Ishikawa (cell line): Measurements from ENCODE around the gene UBE3D.

ENCODE experiments used
- CEBPB ChIP-seq: IDR thresholded peaks from 2 replicates; pipeline ENCODE4 v1.6.1; 2012
- EGR1 ChIP-seq: IDR thresholded peaks from 2 replicates; pipeline ENCODE4 v1.6.1; 2012
- EP300 ChIP-seq: IDR thresholded peaks from 2 replicates; pipeline ENCODE4 v1.6.1; 2012; ENCODE audit warnings: borderline replicate concordance
- FOXM1 ChIP-seq: IDR thresholded peaks from 2 replicates; pipeline ENCODE4 v1.6.1; 2012; ENCODE audit warnings: low read depth, borderline replicate concordance
- NFIC ChIP-seq: IDR thresholded peaks from 2 replicates; pipeline ENCODE4 v1.6.1; 2012
- TAF1 ChIP-seq: IDR thresholded peaks from 2 replicates; pipeline ENCODE4 v1.6.1; 2012; ENCODE audit warnings: low read depth, mild to moderate bottlenecking
- TCF12 ChIP-seq: IDR thresholded peaks from 2 replicates; pipeline ENCODE4 v1.6.1; 2012; ENCODE audit warnings: low read depth
- USF1 ChIP-seq: IDR thresholded peaks from 2 replicates; pipeline ENCODE4 v1.6.1; 2012
- YY1 ChIP-seq: IDR thresholded peaks from 2 replicates; pipeline ENCODE4 v1.6.1; 2012; ENCODE audit warnings: low read depth
- TF ChIP-seq, protein P1 (sequence below): IDR thresholded peaks from 2 replicates; pipeline ENCODE4 v1.6.1; 2012

DNA sequence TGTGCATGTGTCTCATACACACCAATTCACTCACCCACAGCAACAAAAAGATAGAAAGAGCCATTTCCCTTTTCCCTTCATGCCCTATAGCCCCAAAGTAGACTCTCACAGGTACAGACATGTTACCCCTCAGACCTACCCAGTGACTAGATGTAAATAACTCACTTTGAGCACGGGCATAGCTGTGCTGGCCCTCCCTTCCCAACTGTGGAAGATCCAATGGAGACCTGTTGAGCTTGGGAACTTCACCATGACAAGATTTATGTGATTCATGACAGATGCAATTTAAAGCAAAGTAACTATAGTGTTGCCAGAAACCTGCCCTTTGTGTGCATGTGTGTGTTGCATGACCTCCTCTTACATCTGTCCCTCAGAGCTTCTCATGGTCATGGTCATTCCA, 175.4 kb downstream of the UBE3D start:
- TF ChIP-seq TAF1 (no peak), TCF12 (no peak), EP300 (no peak), NFIC (no peak), FOXM1 (no peak), USF1 (no peak), CEBPB (no peak), YY1 (no peak), EGR1 (no peak)
- TF ChIP-seq, protein P1, sequence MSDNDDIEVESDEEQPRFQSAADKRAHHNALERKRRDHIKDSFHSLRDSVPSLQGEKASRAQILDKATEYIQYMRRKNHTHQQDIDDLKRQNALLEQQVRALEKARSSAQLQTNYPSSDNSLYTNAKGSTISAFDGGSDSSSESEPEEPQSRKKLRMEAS = no peak
